Measurements from ENCODE around the gene RAB1A.

- no peak for TF ChIP-seq CTCF (IDR thresholded peaks at IDR 0.05)
- TF ChIP-seq POLR2A (IDR thresholded peaks at IDR 0.05): no peak
These were observed 79.0 kb downstream of the RAB1A start for GRCh38 chr2:65050931-65051330.
